OCI-LY1 (cell line): Measurements from ENCODE around the gene CENPS.

Experiments
- CTCF ChIP-seq: fragments of 200-600 bp; sonication (generic), shearing (Covaris generic); IDR thresholded peaks from 2 replicates; pipeline ENCODE4 v1.5.1; 2017; ENCODE audit warnings: mild to moderate bottlenecking, antibody characterized with exemption, low read length, moderate library complexity, mixed read lengths
- EZH2 ChIP-seq: fragments of 200-600 bp; sonication (generic), shearing (Covaris generic); IDR thresholded peaks from 2 replicates; pipeline ENCODE4 v1.8.0; 2017; ENCODE audit warnings: borderline replicate concordance, mixed run types, mild to moderate bottlenecking, antibody characterized with exemption, low read length, moderate library complexity, mixed read lengths

DNA sequence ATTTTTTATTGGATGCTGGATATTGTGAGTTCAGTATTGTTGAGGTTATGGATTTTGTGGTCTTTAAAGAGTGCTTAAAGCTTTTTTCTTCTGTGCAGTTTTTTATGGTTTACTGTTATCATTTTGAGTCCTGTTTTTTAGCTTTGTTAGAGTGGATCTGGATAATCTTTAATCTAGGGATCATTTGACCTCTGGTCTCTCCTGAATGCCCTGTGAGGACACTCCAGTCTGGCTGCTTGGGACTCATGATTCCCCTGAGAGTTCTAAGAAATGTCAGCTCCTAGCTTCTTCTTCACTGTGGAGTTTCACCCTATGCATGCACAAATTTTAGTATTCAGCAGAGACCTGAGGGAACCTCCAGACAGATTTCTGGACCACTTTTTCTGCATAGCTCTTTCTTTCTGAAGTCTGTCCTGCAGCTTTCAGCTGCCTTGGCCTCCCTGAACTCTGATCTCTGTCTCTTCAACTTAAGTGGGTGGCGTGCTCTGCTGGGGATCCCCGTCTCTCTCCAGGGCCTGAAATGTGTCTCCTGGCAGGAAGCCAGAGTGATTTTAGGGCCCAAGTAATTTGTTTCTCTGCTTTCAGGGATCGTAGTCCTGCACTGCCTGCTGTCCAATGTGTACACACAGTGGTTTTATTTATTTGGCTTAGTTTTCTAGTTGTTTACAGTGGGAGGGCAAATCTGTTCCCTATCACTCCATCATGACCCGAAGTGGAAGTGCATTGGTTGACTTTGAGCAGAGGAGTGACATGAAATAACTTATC is 59.2 kb downstream of the CENPS start:
- TF ChIP-seq CTCF, result no peak
- no peak for TF ChIP-seq EZH2
